ENCODE data around the gene MRPS30. TPM values are rescaled to one million over a fixed set of nuclear protein-coding genes. Genes with fewer than 3 reads are reported as not detected.

The MRPS30 gene
- total RNA-seq, 1 experiment from 2014 or later, result 47.2 TPM

DNA sequence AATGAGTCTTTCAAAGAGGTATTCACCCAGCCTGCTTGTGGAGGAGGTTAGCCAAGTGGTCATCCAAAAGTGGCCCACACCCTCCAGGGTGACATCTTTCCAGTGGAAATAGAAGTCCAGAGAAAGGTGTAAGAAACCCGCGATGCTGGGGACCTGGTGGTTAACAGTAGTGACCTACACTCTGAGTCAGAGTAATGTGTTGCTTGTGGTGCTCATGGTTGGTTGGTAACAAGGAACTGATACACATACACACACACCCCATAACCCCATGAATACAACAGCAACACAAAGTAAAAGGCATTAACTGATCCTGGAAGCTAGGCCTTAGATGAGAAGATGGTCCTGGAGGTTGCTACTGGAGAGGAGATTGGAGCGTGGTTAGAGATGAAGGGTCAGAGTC lies 26.9 kb downstream of the MRPS30 start:
- DNase-seq (ENCODE audit: low read depth, low spot score) (no peak), ATAC-seq (no peak)
- intact Hi-C loops (cut with micrococcal nuclease; ENCODE audit: unreplicated experiment) (no loop called here), in situ Hi-C loops (cut with HindIII; ENCODE audit: low pct_unique_long_range_greater_than_20kb, low sequenced_read_pairs) (no loop called here)
- TF ChIP-seq SIN3A (IDR thresholded peaks at IDR 0.05; ENCODE audit: borderline replicate concordance, insufficient read depth, low read depth, low read length), result no peak
- TF ChIP-seq TCF7L2 (IDR thresholded peaks at IDR 0.05; ENCODE audit: low read depth, low read length), result no peak
- no peak for TF ChIP-seq POLR2AphosphoS5 (IDR thresholded peaks at IDR 0.05; ENCODE audit: low read depth, low read length)
- TF ChIP-seq, protein P1, sequence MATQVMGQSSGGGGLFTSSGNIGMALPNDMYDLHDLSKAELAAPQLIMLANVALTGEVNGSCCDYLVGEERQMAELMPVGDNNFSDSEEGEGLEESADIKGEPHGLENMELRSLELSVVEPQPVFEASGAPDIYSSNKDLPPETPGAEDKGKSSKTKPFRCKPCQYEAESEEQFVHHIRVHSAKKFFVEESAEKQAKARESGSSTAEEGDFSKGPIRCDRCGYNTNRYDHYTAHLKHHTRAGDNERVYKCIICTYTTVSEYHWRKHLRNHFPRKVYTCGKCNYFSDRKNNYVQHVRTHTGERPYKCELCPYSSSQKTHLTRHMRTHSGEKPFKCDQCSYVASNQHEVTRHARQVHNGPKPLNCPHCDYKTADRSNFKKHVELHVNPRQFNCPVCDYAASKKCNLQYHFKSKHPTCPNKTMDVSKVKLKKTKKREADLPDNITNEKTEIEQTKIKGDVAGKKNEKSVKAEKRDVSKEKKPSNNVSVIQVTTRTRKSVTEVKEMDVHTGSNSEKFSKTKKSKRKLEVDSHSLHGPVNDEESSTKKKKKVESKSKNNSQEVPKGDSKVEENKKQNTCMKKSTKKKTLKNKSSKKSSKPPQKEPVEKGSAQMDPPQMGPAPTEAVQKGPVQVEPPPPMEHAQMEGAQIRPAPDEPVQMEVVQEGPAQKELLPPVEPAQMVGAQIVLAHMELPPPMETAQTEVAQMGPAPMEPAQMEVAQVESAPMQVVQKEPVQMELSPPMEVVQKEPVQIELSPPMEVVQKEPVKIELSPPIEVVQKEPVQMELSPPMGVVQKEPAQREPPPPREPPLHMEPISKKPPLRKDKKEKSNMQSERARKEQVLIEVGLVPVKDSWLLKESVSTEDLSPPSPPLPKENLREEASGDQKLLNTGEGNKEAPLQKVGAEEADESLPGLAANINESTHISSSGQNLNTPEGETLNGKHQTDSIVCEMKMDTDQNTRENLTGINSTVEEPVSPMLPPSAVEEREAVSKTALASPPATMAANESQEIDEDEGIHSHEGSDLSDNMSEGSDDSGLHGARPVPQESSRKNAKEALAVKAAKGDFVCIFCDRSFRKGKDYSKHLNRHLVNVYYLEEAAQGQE (IDR thresholded peaks at IDR 0.05; ENCODE audit: insufficient read depth in 1 of 2, low read depth in 2 of 2, low read length in 1 of 2), result no peak
- TF ChIP-seq, protein P2, sequence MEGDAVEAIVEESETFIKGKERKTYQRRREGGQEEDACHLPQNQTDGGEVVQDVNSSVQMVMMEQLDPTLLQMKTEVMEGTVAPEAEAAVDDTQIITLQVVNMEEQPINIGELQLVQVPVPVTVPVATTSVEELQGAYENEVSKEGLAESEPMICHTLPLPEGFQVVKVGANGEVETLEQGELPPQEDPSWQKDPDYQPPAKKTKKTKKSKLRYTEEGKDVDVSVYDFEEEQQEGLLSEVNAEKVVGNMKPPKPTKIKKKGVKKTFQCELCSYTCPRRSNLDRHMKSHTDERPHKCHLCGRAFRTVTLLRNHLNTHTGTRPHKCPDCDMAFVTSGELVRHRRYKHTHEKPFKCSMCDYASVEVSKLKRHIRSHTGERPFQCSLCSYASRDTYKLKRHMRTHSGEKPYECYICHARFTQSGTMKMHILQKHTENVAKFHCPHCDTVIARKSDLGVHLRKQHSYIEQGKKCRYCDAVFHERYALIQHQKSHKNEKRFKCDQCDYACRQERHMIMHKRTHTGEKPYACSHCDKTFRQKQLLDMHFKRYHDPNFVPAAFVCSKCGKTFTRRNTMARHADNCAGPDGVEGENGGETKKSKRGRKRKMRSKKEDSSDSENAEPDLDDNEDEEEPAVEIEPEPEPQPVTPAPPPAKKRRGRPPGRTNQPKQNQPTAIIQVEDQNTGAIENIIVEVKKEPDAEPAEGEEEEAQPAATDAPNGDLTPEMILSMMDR (IDR thresholded peaks at IDR 0.05), result no peak
- ChIA-PET CTCF (no interaction called here), POLR2A (no interaction called here)
- no TSS peak for BruUV-seq (replicated peaks)
- no peaks in the 10 kb centered on the region for H3K9me3 ChIP-seq (ENCODE audit: control insufficient read depth, insufficient read depth, low read depth, low read length)
- no peaks in the 10 kb centered on the region for H3K4me1 ChIP-seq (ENCODE audit: control insufficient read depth, insufficient read depth, low read length)
- no peaks in the 10 kb centered on the region for H3K36me3 ChIP-seq (ENCODE audit: control insufficient read depth, insufficient read depth, low read length)
- no peaks in the 10 kb centered on the region for H3K27me3 ChIP-seq (ENCODE audit: control insufficient read depth, insufficient read depth, low read length)
- H3K27ac ChIP-seq (ENCODE audit: low read length), result no peak overlapping the region
- no peak overlapping the region for H3K4me3 ChIP-seq (ENCODE audit: low read depth in 2 of 2, low read length in 2 of 2)

DNA sequence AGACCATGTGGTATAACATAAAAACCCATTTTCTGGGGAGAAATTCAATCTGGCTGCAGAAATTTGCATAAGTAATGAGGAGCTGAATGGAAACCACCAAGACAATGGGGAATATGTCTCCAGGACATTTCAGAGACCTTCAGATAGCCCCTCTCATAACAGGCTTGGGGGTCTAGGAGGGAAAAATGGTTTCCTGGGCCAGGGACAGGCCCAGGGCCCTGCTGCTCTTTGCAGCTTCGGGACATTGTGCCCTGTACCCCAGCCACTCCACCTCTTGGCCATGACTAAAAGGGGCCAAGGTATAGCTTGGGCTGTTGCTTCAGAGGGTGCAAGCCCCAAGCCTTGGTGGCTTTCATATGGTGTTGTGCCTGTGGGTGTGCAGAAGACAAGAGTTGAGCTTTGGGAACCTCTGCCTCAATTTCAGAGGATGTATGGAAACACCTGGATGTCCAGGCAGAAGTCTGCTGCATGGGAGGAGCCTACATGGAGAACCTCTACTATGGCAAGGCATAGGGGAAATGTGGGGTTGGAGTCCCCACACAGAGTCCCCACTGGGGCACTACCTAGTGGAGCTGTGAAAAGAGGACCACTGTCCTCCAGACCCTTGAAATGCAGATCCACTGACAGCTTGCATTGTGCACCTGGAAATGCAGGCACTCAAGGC lies 30.4 kb downstream of the MRPS30 start:
- Histone ChIP-seq H3K36me3 (ENCODE audit: control insufficient read depth, insufficient read depth, low read length) (no peaks in the 10 kb centered on the region), H3K27me3 (ENCODE audit: control insufficient read depth, insufficient read depth, low read length) (no peaks in the 10 kb centered on the region), H3K4me3 (ENCODE audit: low read depth in 2 of 2, low read length in 2 of 2) (no peak overlapping the region), H3K4me1 (ENCODE audit: control insufficient read depth, insufficient read depth, low read length) (no peaks in the 10 kb centered on the region), H3K27ac (ENCODE audit: low read length) (no peak overlapping the region), H3K9me3 (ENCODE audit: control insufficient read depth, insufficient read depth, low read depth, low read length) (no peaks in the 10 kb centered on the region)
- TF ChIP-seq POLR2AphosphoS5 (IDR thresholded peaks at IDR 0.05; ENCODE audit: low read depth, low read length) (no peak), SIN3A (IDR thresholded peaks at IDR 0.05; ENCODE audit: borderline replicate concordance, insufficient read depth, low read depth, low read length) (no peak), TCF7L2 (IDR thresholded peaks at IDR 0.05; ENCODE audit: low read depth, low read length) (no peak)
- TF ChIP-seq, protein P2 (IDR thresholded peaks at IDR 0.05), result no peak
- TF ChIP-seq, protein P1 (IDR thresholded peaks at IDR 0.05; ENCODE audit: insufficient read depth in 1 of 2, low read depth in 2 of 2, low read length in 1 of 2), result no peak
- no TSS peak for BruUV-seq (replicated peaks)
- no peak for ATAC-seq
- in situ Hi-C loops (cut with HindIII; ENCODE audit: low pct_unique_long_range_greater_than_20kb, low sequenced_read_pairs) (no loop called here), intact Hi-C loops (cut with micrococcal nuclease; ENCODE audit: unreplicated experiment) (no loop called here)
- POLR2A ChIA-PET, result no interaction called here
- DNase-seq (ENCODE audit: low read depth, low spot score), result no peak
- CTCF ChIA-PET, result no interaction called here
